BE2C (cell line): ENCODE results near the gene RND1.

Experiments used
- DNase-seq: peaks from one replicate; pipeline ENCODE4 v3.0.0-alpha.2; 2020
- H3K27me3 ChIP-seq: fragments of 250-450 bp; sonication (Bioruptor Pico); 2 replicates; pipeline ENCODE4 v1.5.1; 2020; ENCODE audit warnings: mild to moderate bottlenecking
- H3K36me3 ChIP-seq: fragments of 250-450 bp; sonication (Bioruptor Pico); 2 replicates; pipeline ENCODE4 v1.5.1; 2020; ENCODE audit warnings: mild to moderate bottlenecking
- H3K4me1 ChIP-seq: fragments of 250-450 bp; sonication (Bioruptor Pico); 2 replicates; pipeline ENCODE4 v1.5.1; 2020
- H3K4me3 ChIP-seq: 2 replicates; pipeline ENCODE4 v1.5.1; 2011; ENCODE audit warnings: low read depth, low read length
- H3K9me3 ChIP-seq: fragments of 250-450 bp; sonication (Bioruptor Pico); 2 replicates; pipeline ENCODE4 v1.5.1; 2020
- TF ChIP-seq, protein P1 (sequence below): IDR thresholded peaks from 2 replicates; pipeline ENCODE4 v1.5.1; 2012; ENCODE audit warnings: mild to moderate bottlenecking, low read depth, low read length

Gene RND1

GRCh38 chr12:48838048-48838447 is 27.6 kb downstream of the RND1 start:
- Histone ChIP-seq H3K27me3 (no peaks in the 10 kb centered on the region), H3K9me3 (no peaks in the 10 kb centered on the region), H3K36me3 (peaks cover 81% of the 10 kb centered on the region), H3K4me3 (no peak overlapping the region), H3K4me1 (no peaks in the 10 kb centered on the region)
- TF ChIP-seq, protein P1, sequence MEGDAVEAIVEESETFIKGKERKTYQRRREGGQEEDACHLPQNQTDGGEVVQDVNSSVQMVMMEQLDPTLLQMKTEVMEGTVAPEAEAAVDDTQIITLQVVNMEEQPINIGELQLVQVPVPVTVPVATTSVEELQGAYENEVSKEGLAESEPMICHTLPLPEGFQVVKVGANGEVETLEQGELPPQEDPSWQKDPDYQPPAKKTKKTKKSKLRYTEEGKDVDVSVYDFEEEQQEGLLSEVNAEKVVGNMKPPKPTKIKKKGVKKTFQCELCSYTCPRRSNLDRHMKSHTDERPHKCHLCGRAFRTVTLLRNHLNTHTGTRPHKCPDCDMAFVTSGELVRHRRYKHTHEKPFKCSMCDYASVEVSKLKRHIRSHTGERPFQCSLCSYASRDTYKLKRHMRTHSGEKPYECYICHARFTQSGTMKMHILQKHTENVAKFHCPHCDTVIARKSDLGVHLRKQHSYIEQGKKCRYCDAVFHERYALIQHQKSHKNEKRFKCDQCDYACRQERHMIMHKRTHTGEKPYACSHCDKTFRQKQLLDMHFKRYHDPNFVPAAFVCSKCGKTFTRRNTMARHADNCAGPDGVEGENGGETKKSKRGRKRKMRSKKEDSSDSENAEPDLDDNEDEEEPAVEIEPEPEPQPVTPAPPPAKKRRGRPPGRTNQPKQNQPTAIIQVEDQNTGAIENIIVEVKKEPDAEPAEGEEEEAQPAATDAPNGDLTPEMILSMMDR, result no peak
- no peak for DNase-seq

GRCh38 chr12:48832321-48833060 is 33.2 kb downstream of the RND1 start:
- TF ChIP-seq, protein P1, result no peak
- Histone ChIP-seq H3K27me3 (no peaks in the 10 kb centered on the region), H3K4me3 (no peak overlapping the region), H3K36me3 (peaks cover 86% of the 10 kb centered on the region), H3K9me3 (no peaks in the 10 kb centered on the region), H3K4me1 (no peaks in the 10 kb centered on the region)
- DNase-seq, result no peak

GRCh38 chr12:48831257-48831656 is 34.4 kb downstream of the RND1 start:
- no peaks in the 10 kb centered on the region for H3K9me3 ChIP-seq
- TF ChIP-seq, protein P1, result no peak
- no peaks in the 10 kb centered on the region for H3K4me1 ChIP-seq
- no peaks in the 10 kb centered on the region for H3K27me3 ChIP-seq
- H3K4me3 ChIP-seq, result no peak overlapping the region
- DNase-seq, result no peak
- H3K36me3 ChIP-seq, result peaks cover 75% of the 10 kb centered on the region

- TF ChIP-seq, protein P1, result no peak
- H3K36me3 ChIP-seq, result peaks cover 52% of the 10 kb centered on the region
- no peaks in the 10 kb centered on the region for H3K4me1 ChIP-seq
Observed at GRCh38 chr12:48828841-48829575, 36.7 kb downstream of the RND1 start.

GRCh38 chr12:48828293-48828692 is 37.4 kb downstream of the RND1 start:
- H3K27me3 ChIP-seq, result no peaks in the 10 kb centered on the region
- peaks cover 45% of the 10 kb centered on the region for H3K36me3 ChIP-seq
- H3K4me1 ChIP-seq, result no peaks in the 10 kb centered on the region
- no peak for DNase-seq
- H3K4me3 ChIP-seq, result no peak overlapping the region
- no peaks in the 10 kb centered on the region for H3K9me3 ChIP-seq
- TF ChIP-seq, protein P1, result no peak

More at GRCh38 chr12:48828841-48829575, 36.7 kb downstream of the RND1 start:
- DNase-seq, result no peak
- H3K4me3 ChIP-seq, result no peak overlapping the region
- H3K27me3 ChIP-seq, result no peaks in the 10 kb centered on the region
- no peaks in the 10 kb centered on the region for H3K9me3 ChIP-seq
